HG03097 (cell line): ENCODE measurements around the gene DZIP1L.

ENCODE experiments used
- ATAC-seq: cut with Tn5 transposase; IDR thresholded peaks from one replicate; pipeline ENCODE4 v1.9.1; 2021; ENCODE audit not compliant: unreplicated experiment, low FRiP score

DZIP1L gene

GRCh38 chr3:138038725-138039462 lies 76.5 kb downstream of the DZIP1L start:
- no peak for ATAC-seq

GRCh38 chr3:138036572-138036971 lies 78.8 kb downstream of the DZIP1L start:
- ATAC-seq, result no peak

DNA sequence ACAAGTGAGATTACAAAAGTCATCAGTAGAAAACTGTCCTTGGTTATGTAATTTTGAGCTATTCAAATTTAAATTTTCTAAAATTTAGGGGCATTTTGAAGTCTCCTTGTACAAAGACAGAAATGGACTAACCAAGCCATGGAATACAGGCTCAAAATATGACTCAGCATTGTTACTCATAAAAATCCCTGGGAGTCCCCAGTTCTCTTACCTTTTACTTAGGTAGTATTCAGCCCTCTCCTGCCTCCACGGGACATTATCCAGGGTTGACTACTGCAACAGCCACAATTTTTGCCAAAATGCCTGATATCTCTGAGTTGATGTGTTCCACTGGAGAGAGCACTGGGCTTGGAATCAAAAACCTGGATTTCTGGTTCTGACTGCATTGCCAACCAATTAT lies 80.5 kb downstream of the DZIP1L start:
- no peak for ATAC-seq

DNA sequence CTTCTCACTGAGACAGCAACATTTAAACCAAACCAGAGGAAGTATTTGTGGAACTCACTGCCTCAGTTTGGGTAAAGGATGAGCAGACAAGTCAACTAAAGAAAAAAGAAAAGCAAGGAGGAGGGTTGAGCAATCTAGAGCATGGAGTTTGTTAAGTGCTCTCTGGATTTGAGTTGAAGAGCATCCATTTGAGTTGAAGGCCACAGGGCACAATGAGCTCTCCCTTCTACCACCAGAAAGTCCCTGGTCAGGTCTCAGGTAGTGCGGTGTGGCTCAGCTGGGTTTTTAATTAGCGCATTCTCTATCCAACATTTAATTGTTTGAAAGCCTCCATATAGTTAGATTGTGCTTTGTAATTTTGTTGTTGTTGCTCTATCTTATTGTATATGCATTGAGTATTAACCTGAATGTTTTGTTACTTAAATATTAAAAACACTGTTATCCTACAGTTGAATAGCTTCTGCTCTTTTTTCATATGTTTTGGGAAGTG lies 82.2 kb downstream of the DZIP1L start:
- ATAC-seq, result no peak

- no peak for ATAC-seq
Measured at GRCh38 chr3:138032567-138032966, 82.8 kb downstream of the DZIP1L start.

DNA sequence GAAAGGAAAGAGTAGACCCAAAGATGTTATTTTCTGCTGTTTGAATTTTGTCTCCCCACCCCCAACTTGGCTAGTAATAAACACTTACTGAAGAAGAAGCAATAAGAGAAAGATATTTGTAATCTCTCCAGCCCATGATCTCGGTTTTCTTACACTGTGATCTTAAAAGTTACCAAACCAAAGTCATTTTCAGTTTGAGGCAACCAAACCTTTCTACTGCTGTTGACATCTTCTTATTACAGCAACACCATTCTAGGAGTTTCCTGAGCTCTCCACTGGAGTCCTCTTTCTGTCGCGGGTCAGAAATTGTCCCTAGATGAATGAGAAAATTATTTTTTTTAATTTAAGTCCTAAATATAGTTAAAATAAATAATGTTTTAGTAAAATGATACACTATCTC lies 83.9 kb downstream of the DZIP1L start:
- ATAC-seq, result no peak

- no peak for ATAC-seq
Measured at GRCh38 chr3:138030734-138031280, 84.6 kb downstream of the DZIP1L start.

- no peak for ATAC-seq
Measured at GRCh38 chr3:138027821-138028220, 87.6 kb downstream of the DZIP1L start.

DNA sequence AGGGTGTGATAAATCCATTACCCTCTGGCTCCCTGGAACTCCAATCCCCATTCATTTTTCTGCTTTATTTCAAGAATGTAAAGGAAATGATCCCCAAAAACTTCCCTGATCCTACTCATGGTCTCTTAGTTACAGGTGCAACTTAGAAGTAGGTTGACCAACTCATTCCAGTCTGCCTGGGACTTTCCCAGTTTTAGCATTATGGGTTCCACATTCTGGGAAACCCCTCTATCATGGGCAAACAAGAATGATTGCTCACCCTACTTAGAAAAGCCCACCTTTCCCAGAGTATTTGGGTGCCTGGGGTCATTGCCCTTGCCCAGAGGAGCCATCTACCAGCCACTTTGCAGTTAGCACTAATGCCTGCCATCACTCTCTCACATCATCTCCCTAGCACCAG lies 89.9 kb downstream of the DZIP1L start:
- no peak for ATAC-seq

DNA sequence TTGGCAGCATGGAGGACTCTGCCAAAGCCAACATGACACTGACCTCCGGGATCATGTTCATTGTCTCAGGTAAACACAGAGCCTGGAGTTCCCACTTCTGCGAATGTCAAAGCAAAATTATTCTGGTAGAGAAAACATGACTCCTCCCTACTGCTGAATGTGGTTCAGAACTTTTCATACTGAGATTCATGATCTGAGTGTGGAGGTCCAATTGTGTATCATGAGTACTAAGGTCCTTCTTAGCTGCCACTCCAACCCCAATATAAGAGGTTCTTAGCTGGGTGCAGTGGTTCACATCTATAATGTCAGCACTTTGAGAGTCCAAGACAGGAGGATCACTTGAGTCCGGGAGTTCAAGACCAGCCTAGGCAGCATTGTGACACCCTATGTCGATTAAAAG lies 91.7 kb downstream of the DZIP1L start:
- no peak for ATAC-seq

GRCh38 chr3:138019281-138020069 lies 95.9 kb downstream of the DZIP1L start:
- ATAC-seq, result no peak

- no peak for ATAC-seq
Measured at GRCh38 chr3:138016065-138016464, 99.3 kb downstream of the DZIP1L start.

DNA sequence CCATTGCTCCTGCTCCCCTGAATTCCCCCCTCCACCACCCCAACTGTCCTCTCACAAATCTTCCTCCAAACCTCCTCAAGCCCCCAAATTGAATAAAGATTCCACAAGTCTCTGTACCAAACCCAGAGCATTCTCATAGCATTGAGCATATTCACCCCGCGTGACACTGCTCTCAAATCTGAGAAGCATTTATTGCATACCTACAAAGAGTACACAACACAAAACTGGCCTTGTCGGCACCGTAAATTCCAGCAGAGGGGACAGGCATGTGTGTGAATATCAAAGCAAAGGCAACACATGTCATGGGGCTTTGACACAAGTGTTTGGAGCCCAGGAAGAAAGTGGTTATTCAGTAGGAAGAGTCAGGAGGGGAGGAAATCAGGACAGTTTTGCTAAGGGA lies 102.9 kb downstream of the DZIP1L start:
- no peak for ATAC-seq
